Stimulated activated CD4-positive, alpha-beta T cell treated with anti-CD3 and anti-CD28 coated beads, Interleukin-1b, Interleukin-23, amount 100 ng/mL, for 4 hours (primary cell): ENCODE data around the gene GALNS.

Source experiments
- DNase-seq, 2 donors: peaks; one replicate each; pipeline ENCODE4 v3.0.0-alpha.2; 2020; ENCODE audit warnings: low read depth in 2 of 2

Gene GALNS

DNA sequence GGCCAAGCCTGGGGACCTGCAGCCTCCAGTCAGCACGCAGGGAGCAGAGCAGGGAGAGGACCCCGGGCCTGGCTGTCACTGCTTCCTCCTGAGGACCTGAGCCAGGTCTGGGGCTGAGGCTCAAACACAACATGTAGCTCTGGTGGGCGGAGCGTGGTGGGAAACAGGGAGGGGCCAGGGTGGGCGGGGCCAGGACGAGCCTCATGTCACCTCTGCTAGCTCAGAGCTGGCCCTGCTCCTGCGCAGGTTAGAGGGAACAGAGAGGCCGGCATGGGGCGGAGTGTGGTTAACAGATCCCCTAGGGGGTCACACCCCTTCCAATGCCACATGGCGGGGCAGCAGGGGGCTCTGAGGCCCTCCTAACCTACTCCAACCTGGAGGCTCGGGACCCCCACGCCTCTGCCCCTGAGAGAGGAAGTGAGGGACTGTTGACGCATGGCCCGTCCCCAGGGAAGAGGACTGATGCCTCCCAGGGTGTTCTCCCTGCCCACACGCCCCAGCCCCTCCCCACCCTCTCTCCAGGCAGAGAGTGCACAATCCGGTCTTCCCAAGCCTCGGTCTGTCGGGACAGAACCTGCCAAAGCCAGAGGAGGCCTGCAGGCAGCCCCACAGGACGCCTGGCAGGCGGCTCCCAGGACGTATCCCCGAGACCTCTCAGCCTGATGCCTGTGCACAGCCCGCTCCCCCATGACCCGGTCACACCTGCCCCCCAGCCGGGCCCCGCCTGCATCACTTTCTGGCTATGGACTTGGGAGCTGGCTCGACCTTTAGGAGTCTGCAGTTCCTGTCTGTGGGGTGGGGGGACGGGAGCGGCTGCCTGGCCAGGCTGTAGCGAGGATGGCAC is 86.9 kb downstream of the GALNS start:
- DNase-seq: no peak

DNA sequence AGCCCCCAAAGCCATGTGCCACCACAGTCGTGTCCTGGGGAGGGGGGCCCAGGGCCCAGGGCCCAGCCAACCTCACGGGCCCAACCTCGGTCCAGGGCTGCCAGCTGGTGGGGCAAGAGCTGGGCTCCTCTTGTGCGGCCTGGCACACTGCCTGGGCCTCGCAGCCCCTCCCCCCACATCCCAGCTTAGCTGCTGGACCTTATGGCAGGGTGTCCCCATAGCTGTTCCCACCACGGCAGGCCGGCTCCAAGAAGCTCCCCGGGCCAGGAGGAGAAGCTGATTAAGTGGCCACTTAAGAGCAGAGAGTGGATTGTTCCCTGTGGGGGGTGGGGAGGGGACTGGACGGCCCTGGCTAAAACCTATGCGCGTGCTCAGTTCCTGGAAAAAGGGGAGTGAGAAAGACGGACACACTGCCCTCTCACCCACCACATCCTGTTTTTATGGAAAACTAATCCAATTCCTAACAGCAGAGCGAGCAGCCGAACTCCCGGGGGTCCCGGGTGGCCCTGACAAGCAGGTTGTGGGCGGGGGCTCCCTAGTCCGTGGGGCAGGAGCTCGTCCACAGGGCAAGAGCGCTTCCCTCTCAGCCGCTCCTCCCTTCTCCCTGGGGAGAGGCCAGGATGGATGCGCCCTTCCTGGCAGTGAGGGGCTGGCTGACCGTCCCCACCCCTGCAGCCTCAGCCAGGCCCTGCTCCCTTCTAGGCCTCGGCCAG is 88.5 kb downstream of the GALNS start:
- no peak for DNase-seq

DNA sequence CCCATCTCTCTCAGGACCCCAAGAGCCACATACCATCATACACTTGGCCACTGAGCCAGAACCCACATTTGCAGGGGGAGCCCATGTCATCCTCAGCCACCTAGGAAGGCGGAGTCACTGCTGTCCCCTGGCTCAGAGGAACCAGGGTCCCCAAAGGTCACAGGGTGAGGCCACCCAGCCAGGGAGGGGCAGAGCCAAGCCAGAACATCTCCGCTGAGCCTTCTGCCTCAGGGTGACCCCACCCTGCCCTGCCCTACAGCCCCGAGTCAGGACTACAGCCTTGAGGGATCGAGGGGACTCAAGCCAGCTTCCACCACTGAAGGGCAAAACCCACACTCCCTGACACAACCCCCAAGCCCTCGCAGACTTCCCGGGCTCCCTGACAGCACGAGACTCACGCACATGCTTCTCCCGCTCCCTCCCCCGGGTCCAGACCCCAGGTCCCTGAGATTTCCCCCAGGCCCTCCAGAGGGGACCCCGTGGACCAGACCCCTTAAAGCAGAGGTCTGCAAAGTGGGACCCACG is 89.1 kb downstream of the GALNS start:
- DNase-seq: no peak

DNA sequence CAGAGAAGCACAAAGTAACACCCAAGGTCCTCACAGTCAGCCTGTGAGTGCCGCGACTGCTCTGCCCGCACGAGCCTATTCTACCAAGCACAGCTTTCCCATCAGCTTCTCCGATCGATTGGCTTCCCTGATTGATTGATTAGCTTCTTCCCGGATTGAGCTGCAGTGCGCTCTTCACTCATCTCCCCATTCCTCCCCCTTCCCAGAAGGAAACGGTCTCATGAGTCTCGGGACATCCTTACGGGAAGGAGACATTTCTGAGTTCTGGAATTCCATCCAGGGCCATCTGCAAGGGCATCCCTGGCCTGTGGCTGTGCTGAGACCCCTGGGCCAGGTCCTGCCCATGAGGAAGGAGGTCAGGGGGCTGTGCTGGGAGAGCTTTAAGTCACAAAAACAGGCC is 89.8 kb downstream of the GALNS start:
- no peak for DNase-seq

DNA sequence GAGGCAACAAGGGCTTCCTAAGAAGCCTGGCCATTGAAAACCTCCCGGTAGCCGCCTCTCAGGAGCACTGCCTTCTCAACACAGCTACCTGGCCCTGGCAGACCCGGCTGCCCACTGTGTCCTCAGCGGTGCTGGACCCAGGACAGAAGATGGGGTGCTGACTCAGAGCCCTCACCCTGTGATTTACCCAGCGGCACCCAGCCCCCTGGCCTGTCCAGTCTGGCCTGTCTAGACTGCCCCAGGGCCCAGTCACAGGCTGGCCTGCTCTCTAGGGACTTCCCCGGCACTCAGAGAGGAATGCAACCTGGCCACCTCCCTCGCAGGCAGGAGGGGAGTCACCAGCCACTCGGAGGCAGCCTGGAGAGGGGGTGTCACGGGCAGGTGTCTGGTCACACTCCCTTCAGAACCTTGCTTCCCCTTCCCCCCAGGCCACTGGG is 91.8 kb downstream of the GALNS start:
- DNase-seq: no peak

DNA sequence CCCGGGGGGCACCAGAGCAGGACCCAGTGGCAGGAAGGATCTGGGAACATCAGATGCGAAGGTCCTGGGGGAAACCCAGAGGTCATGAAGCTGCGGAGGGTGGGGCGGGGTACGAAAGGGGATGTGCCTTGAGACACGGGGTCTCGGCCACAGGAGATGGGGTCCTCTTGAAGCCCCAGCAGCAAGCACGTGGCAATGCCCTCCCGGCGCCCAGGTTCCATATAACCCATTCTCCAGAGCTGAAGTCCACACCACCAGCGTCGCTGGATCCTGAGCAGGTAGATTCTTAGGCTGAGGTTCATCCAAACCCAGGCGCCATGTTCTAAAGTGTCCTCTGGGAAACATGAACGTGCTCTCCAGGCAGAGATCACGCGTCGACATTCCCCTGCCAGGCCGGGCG is 92.7 kb downstream of the GALNS start:
- DNase-seq: no peak
